ENCODE measurements around the gene FRRS1L.

FRRS1L gene

DNA sequence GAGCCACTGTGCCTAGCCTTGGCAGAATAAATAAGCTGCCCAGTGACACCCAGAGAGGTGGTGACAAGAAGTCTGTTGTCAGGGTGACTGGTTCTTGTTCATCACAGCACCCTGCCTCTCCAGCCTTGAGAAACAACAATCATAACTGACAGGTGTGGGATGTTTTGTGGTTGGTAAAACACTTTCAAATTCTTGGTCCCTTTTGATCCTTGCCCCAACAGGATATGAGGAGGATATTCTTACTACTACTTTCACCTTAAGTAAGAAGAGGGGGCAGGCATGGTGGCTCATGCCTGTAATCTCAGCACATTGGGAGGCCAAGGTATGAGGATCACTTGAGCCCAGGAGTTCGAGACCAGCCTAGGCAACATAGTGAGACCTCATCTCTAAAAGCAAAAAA is 14.2 kb upstream of the FRRS1L start:
- TF ChIP-seq YY1 (IDR thresholded peaks at IDR 0.05; ENCODE audit: low read depth) (no peak), RAD21 (IDR thresholded peaks at IDR 0.05; ENCODE audit: low read depth) (no peak), USF1 (IDR thresholded peaks at IDR 0.05) (no peak), EGR1 (IDR thresholded peaks at IDR 0.05) (no peak), NFIC (IDR thresholded peaks at IDR 0.05) (no peak), ZBTB7A (IDR thresholded peaks at IDR 0.05; ENCODE audit: low read depth) (no peak), CREB1 (IDR thresholded peaks at IDR 0.05; ENCODE audit: low read depth) (no peak), TCF12 (IDR thresholded peaks at IDR 0.05; ENCODE audit: low read depth) (no peak), REST (IDR thresholded peaks at IDR 0.05; ENCODE audit: low read depth) (no peak), EP300 (IDR thresholded peaks at IDR 0.05; ENCODE audit: borderline replicate concordance) (no peak), TEAD4 (IDR thresholded peaks at IDR 0.05) (no peak)
- TF ChIP-seq, protein P1, sequence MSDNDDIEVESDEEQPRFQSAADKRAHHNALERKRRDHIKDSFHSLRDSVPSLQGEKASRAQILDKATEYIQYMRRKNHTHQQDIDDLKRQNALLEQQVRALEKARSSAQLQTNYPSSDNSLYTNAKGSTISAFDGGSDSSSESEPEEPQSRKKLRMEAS (IDR thresholded peaks at IDR 0.05) = no peak

- no peak for TF ChIP-seq TEAD4 (IDR thresholded peaks at IDR 0.05)
- no peak for TF ChIP-seq CREB1 (IDR thresholded peaks at IDR 0.05; ENCODE audit: low read depth)
- no peak for TF ChIP-seq NFIC (IDR thresholded peaks at IDR 0.05)
- TF ChIP-seq EP300 (IDR thresholded peaks at IDR 0.05; ENCODE audit: borderline replicate concordance) = no peak
- no peak for TF ChIP-seq ZBTB7A (IDR thresholded peaks at IDR 0.05; ENCODE audit: low read depth)
- TF ChIP-seq, protein P1 (IDR thresholded peaks at IDR 0.05) = no peak
- TF ChIP-seq CEBPB (IDR thresholded peaks at IDR 0.05) = no peak
- no peak for TF ChIP-seq YY1 (IDR thresholded peaks at IDR 0.05; ENCODE audit: low read depth)
- no peak for TF ChIP-seq TAF1 (IDR thresholded peaks at IDR 0.05; ENCODE audit: low read depth)
- no peak for TF ChIP-seq EGR1 (IDR thresholded peaks at IDR 0.05)
- no peak for TF ChIP-seq REST (IDR thresholded peaks at IDR 0.05; ENCODE audit: low read depth)
- no peak for TF ChIP-seq RAD21 (IDR thresholded peaks at IDR 0.05; ENCODE audit: low read depth)
Measured at GRCh38 chr9:109179801-109180523, 12.9 kb upstream of the FRRS1L start.

DNA sequence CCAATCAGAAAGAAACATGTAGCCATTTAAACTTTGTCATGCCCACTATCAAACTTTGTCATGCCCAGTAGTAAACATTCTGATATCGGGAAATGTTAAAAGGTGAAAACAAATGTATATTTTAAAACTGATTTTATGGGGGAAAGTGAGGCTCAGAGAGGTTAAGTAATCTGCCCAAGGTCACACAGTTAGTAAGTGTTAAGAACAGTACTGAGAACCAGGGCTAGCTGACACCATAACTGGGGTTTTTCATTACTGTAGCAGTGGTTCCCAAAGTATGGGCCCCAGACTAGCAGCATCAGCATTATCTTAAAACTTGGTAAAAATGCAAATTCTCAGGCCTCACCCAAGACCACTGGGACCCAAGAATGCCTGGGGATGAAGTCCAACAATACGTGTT is 9.9 kb upstream of the FRRS1L start:
- no peak for TF ChIP-seq EP300 (IDR thresholded peaks at IDR 0.05; ENCODE audit: borderline replicate concordance)

DNA sequence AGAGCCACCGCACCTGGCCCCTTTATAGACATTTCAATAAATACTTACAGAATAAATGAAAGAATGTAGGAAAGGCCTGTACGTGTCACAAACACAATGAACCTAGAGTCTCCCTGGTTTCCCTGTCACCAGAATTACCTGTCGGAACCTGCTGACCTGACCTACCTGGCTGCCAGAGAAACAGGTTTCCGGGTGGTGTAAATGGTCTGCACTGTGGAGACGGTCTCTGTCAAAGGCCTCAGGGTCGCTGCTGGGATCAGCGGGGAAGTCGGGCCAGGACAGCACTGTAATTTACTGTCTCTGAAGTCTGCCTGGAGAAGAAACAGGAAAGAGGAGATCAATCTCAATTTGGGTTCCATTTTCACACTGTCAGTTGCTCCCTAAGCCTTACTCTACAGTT is 9.3 kb upstream of the FRRS1L start:
- TF ChIP-seq RAD21 (IDR thresholded peaks at IDR 0.05; ENCODE audit: low read depth) (no peak), EGR1 (IDR thresholded peaks at IDR 0.05) (no peak), REST (IDR thresholded peaks at IDR 0.05; ENCODE audit: low read depth) (no peak), USF1 (IDR thresholded peaks at IDR 0.05) (no peak), EP300 (IDR thresholded peaks at IDR 0.05; ENCODE audit: borderline replicate concordance) (no peak), YY1 (IDR thresholded peaks at IDR 0.05; ENCODE audit: low read depth) (no peak), TCF12 (IDR thresholded peaks at IDR 0.05; ENCODE audit: low read depth) (no peak), ZBTB7A (IDR thresholded peaks at IDR 0.05; ENCODE audit: low read depth) (no peak), NFIC (IDR thresholded peaks at IDR 0.05) (no peak), CEBPB (IDR thresholded peaks at IDR 0.05) (no peak)
- TF ChIP-seq, protein P1 (IDR thresholded peaks at IDR 0.05) = no peak

Data from Ishikawa (cell line).